HEK293 (cell line): ENCODE measurements around the gene PEX3.

Experiments used
- CTCF ChIP-seq: fragments of 450-650 bp; formaldehyde crosslinking; IDR thresholded peaks from 2 replicates; pipeline ENCODE4 v1.5.1; 2016; ENCODE audit warnings: missing biosample characterization, missing genetic modification characterization
- MZF1 ChIP-seq: fragments of 450-650 bp; formaldehyde crosslinking; IDR thresholded peaks from 2 replicates; pipeline ENCODE4 v1.5.1; 2017; ENCODE audit warnings: missing biosample characterization, missing genetic modification characterization, borderline replicate concordance
- SP2 ChIP-seq: fragments of 450-650 bp; formaldehyde crosslinking; IDR thresholded peaks from 2 replicates; pipeline ENCODE4 v1.5.1; 2016; ENCODE audit warnings: missing biosample characterization, missing genetic modification characterization
- ZNF138 ChIP-seq: fragments of 450-650 bp; formaldehyde crosslinking; IDR thresholded peaks from 2 replicates; pipeline ENCODE4 v1.5.1; 2016; ENCODE audit warnings: missing biosample characterization, missing genetic modification characterization, borderline replicate concordance
- ZNF24 ChIP-seq: fragments of 450-650 bp; formaldehyde crosslinking; IDR thresholded peaks from 2 replicates; pipeline ENCODE4 v1.5.1; 2016; ENCODE audit warnings: missing biosample characterization, missing genetic modification characterization
- TF ChIP-seq, protein P1 (sequence below): sonication (generic); formaldehyde crosslinking; IDR thresholded peaks from 2 replicates; pipeline ENCODE4 v1.8.1; 2022; ENCODE audit warnings: mild to moderate bottlenecking, moderate library complexity, missing genetic modification reagents

- TF ChIP-seq, protein P1, sequence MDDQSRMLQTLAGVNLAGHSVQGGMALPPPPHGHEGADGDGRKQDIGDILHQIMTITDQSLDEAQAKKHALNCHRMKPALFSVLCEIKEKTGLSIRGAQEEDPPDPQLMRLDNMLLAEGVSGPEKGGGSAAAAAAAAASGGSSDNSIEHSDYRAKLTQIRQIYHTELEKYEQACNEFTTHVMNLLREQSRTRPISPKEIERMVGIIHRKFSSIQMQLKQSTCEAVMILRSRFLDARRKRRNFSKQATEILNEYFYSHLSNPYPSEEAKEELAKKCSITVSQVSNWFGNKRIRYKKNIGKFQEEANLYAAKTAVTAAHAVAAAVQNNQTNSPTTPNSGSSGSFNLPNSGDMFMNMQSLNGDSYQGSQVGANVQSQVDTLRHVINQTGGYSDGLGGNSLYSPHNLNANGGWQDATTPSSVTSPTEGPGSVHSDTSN: no peak
- TF ChIP-seq ZNF138 (tag by site-specific recombination) (no peak), ZNF24 (tag by site-specific recombination) (no peak), SP2 (tag by site-specific recombination) (no peak), MZF1 (tag by site-specific recombination) (no peak), CTCF (tag by site-specific recombination) (no peak)
Observed at GRCh38 chr6:143401068-143401446, 49.5 kb upstream of the PEX3 start.
